Fibroblast of villous mesenchyme (primary cell): Measurements from ENCODE around the gene KSR2. TPM values are rescaled to one million over a fixed set of nuclear protein-coding genes. Genes with fewer than 3 reads are reported as not detected.

Experiments
- DNase-seq: peaks from one replicate; pipeline ENCODE4 v3.0.0-alpha.2; 2010; ENCODE audit warnings: low read depth
- H3K4me3 ChIP-seq: 2 replicates; pipeline ENCODE4 v1.5.1; 2011; ENCODE audit warnings: low read depth, mild to moderate bottlenecking, low read length
- total RNA-seq: library from RNA; depleted of rRNA; stranded (reverse); fragments of >200 nt; gene quantifications from 2 replicates; pipeline ENCODE4 v1.2.3, GENCODE V29; 2012
- TF ChIP-seq, protein P1 (sequence below): IDR thresholded peaks from 2 replicates; pipeline ENCODE4 v1.5.1; 2012; ENCODE audit warnings: low read depth, mild to moderate bottlenecking, low read length; ENCODE audit not compliant: insufficient read depth

Gene KSR2
- total RNA-seq, 1 donor, result not detected

- H3K4me3 ChIP-seq, result no peak overlapping the region
- TF ChIP-seq, protein P1, sequence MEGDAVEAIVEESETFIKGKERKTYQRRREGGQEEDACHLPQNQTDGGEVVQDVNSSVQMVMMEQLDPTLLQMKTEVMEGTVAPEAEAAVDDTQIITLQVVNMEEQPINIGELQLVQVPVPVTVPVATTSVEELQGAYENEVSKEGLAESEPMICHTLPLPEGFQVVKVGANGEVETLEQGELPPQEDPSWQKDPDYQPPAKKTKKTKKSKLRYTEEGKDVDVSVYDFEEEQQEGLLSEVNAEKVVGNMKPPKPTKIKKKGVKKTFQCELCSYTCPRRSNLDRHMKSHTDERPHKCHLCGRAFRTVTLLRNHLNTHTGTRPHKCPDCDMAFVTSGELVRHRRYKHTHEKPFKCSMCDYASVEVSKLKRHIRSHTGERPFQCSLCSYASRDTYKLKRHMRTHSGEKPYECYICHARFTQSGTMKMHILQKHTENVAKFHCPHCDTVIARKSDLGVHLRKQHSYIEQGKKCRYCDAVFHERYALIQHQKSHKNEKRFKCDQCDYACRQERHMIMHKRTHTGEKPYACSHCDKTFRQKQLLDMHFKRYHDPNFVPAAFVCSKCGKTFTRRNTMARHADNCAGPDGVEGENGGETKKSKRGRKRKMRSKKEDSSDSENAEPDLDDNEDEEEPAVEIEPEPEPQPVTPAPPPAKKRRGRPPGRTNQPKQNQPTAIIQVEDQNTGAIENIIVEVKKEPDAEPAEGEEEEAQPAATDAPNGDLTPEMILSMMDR, result no peak
- DNase-seq, result no peak
Measured at GRCh38 chr12:117498256-117498655, 470.5 kb downstream of the KSR2 start.

GRCh38 chr12:117497407-117497806 is 471.4 kb downstream of the KSR2 start:
- H3K4me3 ChIP-seq, result no peak overlapping the region
- DNase-seq, result no peak
- TF ChIP-seq, protein P1, result no peak

GRCh38 chr12:117494833-117495655 is 473.7 kb downstream of the KSR2 start:
- TF ChIP-seq, protein P1, result no peak
- no peak for DNase-seq

GRCh38 chr12:117491711-117492110 is 477.1 kb downstream of the KSR2 start:
- TF ChIP-seq, protein P1, result no peak
- DNase-seq, result no peak
- no peak overlapping the region for H3K4me3 ChIP-seq

More at GRCh38 chr12:117494833-117495655, 473.7 kb downstream of the KSR2 start:
- no peak overlapping the region for H3K4me3 ChIP-seq

GRCh38 chr12:117490130-117490529 is 478.7 kb downstream of the KSR2 start:
- TF ChIP-seq, protein P1, result no peak
- no peak for DNase-seq
- no peak overlapping the region for H3K4me3 ChIP-seq

DNA sequence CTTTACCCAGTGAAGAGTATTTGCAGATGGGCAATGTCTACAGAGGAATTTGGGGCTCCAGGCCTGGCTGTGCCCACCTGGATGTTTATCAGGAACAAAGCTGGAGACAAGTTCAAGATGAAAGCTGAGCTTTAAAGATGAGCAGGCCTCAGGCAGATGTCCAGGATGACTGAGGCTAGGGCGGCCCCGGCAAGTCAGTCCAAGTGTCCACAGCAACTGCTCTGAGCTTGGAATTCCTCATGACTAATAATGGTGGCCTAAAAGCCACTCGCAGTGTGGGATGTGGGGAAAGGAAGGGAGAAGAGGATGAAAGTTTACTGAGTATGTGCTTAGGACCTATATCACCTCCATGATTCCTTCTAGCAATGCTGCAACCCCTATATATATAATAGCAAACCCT is 479.1 kb downstream of the KSR2 start:
- H3K4me3 ChIP-seq, result no peak overlapping the region
- TF ChIP-seq, protein P1, result no peak
- DNase-seq, result no peak
